COR-L47 (cell line): Measurements from ENCODE around the gene MBTD1.
A peak's percentile ranks its signal among the peaks of the same experiment; 100 is the strongest.
"Not testable (repeated sequence)": the region's sequence is repeated elsewhere in the genome, so short reads cannot be mapped to it uniquely, and the experiment has no call there.

ENCODE experiments used
- DNase-seq: peaks from one replicate; lab custom pipeline; 2025; lab: John Stamatoyannopoulos, UW

MBTD1 gene

DNA sequence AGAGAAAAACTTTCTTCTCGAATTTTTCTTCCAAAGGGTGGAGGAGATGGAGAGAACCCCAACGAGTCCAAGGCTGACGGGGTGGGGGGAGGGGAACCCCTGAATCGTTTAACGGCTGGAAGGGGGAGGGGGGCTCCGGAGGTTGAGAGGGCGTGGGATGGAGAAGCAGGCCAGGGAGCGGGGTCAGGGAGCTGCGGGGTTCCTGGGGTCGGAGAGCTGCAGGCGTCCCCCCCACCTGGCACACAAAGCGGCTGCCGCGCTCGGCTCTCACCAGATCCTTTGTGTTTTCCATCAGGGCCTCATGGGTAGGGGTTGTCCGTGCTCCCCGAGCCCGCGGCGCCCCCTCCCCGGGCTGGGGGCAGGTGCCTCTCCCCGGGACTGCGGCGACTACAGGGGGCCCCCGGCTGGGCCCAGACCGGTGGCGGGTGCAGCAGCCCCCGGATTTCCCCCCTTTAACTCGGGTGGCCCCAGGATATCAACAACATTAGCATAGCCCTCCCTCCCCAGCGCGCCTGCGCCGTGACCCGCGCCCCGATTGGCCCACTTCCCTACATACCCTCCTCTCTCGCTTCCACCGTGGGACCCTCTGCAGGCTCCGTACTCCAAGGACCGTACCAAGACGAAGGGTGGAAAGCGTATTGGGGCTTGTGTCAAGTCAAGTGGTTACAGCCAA, at the start of gene MBTD1:
Gene MBTD1 (minus strand): TSS at position 486 of the 673 bp plus-strand sequence. CDS start 34,888 bp downstream, outside the sequence.
- DNase-seq: peak; percentile 92

- DNase-seq: no peak
These were observed 45.3 kb upstream of the MBTD1 start for GRCh38 chr17:51305182-51305581.

DNA sequence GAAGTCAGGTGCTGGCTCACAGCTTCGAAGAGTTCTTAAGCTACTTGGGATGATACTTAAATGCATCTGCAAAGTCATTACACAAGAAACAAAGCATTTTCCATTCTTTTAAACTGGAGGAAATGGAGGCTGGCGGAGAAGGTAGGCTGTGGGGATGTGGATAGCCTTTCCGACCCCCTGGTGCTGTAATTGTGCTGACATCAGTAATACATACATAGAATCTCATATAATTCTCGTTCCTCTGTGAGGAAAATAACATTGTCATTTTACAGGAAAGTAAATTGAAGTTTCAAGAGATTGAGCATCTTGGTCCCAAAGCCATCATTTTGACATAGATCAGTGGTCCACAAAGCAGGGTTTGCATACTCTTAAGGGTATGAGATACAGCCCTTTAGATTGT, 40.0 kb upstream of the MBTD1 start:
- no peak for DNase-seq

- peak; percentile 47 for DNase-seq
These were observed 38.9 kb upstream of the MBTD1 start for GRCh38 chr17:51298508-51299371.

DNA sequence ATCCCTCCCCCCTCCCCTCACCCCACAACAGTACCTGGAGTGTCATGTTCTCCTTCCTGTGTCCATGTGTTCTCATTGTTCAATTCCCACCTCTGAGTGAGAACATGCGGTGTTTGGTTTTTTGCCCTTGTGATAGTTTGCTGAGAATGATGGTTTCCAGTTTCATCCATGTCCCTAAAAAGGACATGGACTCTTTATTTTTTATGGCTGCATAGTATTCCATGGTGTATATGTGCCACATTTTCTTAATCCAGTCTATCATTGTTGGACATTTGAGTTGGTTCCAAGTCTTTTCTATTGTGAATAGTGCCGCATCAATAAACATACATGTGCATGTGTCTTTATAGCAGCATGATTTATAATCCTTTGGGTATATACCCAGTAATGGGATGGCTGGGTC, 34.5 kb upstream of the MBTD1 start:
- DNase-seq: not testable (repeated sequence)

DNA sequence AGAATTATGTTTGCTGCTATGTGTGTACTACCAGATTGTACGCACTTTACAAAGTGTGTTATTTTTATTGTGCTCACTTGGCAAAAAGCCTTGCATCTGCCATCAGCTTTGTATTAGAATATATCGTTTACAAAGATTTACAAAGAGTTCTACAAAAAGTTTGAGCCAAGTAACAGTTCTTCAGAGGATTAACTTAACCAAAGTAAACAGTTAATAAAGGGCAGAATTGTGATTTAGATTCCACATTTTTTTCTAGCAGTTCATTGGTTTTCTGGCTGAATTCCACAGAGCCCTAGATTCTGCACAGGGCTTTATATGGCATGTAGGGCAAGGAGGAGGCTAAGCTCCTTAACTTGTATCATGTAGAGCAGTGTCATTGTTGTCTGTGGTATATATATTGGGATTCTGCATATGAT, 29.9 kb upstream of the MBTD1 start:
- DNase-seq: no peak

GRCh38 chr17:51287412-51287811, 27.6 kb upstream of the MBTD1 start:
- no peak for DNase-seq

DNA sequence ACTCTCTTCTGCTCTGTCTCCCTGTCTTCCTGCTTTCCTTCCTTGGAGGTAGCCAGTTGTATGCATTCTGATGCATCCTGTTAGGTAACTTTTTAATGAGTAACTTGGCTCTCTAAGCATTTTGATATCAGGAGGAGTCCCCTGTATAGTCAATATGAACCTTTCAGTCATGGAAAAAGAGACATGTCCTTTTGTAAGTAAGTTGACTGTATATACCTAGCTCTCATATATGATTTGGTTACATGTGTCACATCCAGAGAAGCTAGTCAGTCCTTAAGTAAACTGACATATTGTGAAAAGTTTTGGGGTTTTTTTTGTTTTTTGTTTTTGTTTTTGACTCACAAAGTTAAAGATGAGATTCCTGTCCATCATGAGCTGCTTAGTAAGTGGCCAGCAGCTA, 19.3 kb upstream of the MBTD1 start:
- DNase-seq: no peak

GRCh38 chr17:51275381-51275780, 15.5 kb upstream of the MBTD1 start:
- DNase-seq: no peak

- no peak for DNase-seq
These were observed 13.0 kb upstream of the MBTD1 start for GRCh38 chr17:51272812-51273211.

DNA sequence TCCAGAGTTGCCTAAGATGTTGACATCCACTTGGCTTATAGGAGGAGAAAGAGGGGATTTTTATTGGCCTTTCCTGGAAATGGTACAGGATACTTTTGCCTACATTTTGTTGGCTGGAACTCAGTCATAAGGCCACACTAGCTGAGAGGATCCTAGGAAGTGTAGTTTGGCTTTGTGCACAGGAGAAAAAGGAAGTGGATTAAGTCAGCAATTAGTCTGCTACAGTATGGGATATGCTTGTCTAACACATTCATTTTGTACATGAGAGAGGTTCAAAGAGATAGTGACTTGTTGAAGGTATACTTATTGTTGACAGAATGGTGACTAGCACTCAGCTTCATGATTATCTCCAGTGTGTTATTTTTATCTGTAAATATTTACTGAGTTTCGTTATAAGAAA, 10.8 kb upstream of the MBTD1 start:
- no peak for DNase-seq

DNA sequence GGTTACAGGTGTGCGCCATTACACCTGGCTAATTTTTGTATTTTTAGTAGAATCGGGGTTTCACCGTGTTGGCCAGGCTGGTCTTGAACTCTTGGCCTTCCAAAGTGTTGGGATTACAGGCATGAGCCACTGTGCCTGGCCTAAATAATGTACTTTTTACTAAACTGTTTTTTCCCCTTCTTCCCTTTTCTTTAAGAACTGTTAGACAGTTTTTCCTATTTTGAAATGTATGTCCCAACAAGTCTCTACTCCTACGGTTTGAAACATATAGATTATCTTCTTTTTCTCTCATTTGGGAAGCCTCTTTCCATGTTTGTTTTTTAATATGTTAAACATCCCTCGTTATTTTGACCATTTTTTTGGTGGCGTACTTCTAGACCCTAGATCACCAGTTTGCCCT, 10.1 kb upstream of the MBTD1 start:
- no peak for DNase-seq

DNA sequence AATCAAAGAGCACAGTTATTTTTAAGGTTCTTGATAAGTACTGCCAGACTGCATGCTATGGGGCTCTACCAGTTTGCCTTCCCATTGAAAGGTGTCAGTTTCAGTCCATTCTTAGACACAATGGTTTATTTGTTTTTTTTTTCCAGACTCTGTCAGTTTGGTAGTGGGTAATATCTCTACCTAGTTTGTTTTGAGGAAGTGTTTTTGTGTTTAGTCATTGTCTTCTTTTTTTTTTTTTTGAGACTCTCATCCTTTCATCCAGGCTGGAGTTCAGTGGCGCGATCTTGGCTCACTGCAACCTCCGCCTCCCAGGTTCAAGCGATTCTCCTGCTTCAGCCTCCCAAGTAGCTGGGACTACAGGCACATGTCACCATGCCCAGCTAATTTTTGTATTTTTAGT, 4.6 kb upstream of the MBTD1 start:
- DNase-seq: not testable (repeated sequence)

DNA sequence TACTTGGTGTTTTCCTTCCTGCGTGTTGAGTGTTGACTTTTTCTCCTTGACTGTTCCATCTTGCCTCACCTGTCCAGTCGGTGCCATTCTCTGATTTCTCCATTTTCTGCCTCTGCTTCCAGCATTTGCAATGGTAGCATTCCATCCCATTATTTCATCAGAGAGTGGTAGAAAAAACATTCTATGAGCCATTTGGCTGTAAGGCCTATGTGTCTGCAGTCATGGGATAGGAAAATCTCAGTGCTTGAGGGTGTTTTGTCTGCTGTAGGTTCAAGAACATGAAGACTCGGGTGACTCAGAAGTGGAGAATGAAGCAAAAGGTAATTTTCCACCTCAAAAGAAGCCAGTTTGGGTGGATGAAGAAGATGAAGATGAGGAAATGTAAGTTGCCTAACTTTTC, 3.2 kb upstream of the MBTD1 start:
- DNase-seq: no peak

GRCh38 chr17:51261024-51261963, 1.4 kb upstream of the MBTD1 start:
- DNase-seq: no peak

DNA sequence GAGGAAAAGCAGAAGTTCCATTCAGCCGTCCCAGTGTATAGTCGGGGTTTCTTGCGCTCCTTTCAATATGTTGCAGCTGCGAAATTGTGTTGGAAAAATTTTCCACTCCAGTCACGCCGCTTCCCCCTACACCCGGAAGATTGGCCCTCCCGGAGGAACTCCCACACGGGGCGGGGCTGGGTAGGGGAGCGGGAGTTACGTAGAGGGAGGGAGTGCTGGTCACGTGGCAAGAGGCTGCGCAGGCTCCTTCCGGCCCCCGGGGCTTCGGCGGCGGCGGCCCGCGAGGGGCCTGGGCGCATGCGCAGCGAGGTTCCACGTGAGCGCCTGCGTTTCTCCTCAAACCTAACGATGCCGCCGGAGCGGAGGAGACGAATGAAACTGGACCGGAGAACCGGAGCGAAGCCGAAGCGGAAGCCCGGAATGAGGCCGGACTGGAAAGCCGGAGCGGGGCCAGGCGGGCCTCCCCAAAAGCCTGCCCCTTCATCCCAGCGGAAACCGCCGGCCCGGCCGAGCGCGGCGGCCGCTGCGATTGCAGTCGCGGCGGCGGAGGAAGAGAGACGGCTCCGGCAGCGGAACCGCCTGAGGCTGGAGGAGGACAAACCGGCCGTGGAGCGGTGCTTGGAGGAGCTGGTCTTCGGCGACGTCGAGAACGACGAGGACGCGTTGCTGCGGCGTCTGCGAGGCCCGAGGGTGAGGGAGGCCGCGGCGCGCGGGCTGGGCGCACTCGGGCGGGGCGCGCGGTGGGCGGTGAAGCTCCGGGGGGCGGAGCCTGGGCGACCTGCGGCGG, 581 bp upstream of the MBTD1 start, which contains the start of gene UTP18:
Gene UTP18 (plus strand): TSS at position 310 of the 787 bp plus-strand sequence. CDS start 39 bp downstream, at position 349.
- DNase-seq: peak; percentile 94

DNA sequence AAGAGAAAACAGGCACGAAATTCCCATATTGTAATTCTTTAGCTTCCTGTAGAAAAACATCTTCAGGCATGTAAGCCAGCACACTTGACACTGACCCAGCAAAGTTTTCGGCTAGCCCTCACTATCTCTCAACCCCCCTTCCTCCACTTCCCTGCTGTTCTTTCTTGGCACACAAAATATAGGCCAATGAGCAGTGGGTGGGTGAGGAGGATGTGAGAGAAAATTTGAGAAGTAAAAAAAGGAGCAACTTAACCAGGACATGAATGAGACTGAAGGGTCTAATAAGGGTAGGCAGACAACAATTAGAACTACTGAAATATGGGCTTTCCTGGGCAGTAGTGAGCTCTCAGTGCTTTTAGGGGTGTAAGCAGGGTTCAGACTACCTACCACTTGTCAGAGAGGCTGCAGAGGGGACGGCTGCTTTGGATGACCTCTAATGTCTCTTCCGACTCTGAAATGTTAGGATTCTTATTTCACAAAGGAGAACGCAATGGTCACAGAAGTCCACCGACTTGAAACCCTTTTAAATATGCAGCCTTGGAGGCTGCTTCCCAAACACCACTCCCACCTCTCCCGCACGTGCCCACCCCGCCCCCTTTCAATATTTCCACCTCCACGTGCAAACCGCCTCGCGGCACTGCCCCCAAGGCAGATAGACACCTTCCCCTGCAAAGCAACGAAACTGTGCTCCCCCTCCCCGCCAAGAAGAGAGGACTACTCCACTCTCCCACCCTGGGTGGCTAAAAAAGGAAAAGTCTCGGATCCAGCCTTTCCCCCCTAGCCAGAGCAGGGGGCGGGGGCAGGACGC, 889 bp downstream of the MBTD1 start:
- DNase-seq: peak; percentile 0

- no peak for DNase-seq
These were observed 2.4 kb downstream of the MBTD1 start for GRCh38 chr17:51257150-51258081.

- DNase-seq: no peak
These were observed 3.7 kb downstream of the MBTD1 start for GRCh38 chr17:51256101-51256500.
